Bronchial epithelial cell (primary cell): ENCODE data around the gene STUB1. TPM values are rescaled to one million over a fixed set of nuclear protein-coding genes. Genes with fewer than 3 reads are reported as not detected.

Source experiments
- DNase-seq: peaks from one replicate; pipeline ENCODE4 v3.0.0-alpha.2; 2010; ENCODE audit warnings: low read depth
- FAIRE-seq: peaks from 2 replicates; lab custom pipeline; 2011; peaks lifted over from hg19 to GRCh38; lab: Jason Lieb, UNC
- H3K27me3 ChIP-seq: 2 replicates; pipeline ENCODE4 v1.5.1; 2011; ENCODE audit warnings: low read length; ENCODE audit not compliant: control insufficient read depth, insufficient read depth
- H3K36me3 ChIP-seq: 2 replicates; pipeline ENCODE4 v1.5.1; 2011; ENCODE audit warnings: low read length; ENCODE audit not compliant: control insufficient read depth, insufficient read depth
- H3K4me3 ChIP-seq: 2 replicates; pipeline ENCODE4 v1.5.1; 2011; ENCODE audit warnings: mild to moderate bottlenecking, low read depth, low read length, control low read depth
- total RNA-seq: library from RNA; depleted of rRNA; stranded (reverse); fragments of >200 nt; gene quantifications from 2 replicates; pipeline ENCODE4 v1.2.1, GENCODE V29; 2014
- TF ChIP-seq, protein P1 (sequence below): IDR thresholded peaks from 2 replicates; pipeline ENCODE4 v1.5.1; 2011; ENCODE audit warnings: mild to moderate bottlenecking, moderate library complexity, low read length, control low read depth, inconsistent platforms; ENCODE audit not compliant: insufficient read depth, severe bottlenecking

Gene STUB1
- total RNA-seq, 1 donor from 2014 or later, result 204 TPM

- Histone ChIP-seq H3K27me3 (peaks cover 3% of the 10 kb centered on the region), H3K4me3 (no peak overlapping the region), H3K36me3 (no peaks in the 10 kb centered on the region)
- FAIRE-seq, result no peak
- no peak for DNase-seq
- TF ChIP-seq, protein P1, sequence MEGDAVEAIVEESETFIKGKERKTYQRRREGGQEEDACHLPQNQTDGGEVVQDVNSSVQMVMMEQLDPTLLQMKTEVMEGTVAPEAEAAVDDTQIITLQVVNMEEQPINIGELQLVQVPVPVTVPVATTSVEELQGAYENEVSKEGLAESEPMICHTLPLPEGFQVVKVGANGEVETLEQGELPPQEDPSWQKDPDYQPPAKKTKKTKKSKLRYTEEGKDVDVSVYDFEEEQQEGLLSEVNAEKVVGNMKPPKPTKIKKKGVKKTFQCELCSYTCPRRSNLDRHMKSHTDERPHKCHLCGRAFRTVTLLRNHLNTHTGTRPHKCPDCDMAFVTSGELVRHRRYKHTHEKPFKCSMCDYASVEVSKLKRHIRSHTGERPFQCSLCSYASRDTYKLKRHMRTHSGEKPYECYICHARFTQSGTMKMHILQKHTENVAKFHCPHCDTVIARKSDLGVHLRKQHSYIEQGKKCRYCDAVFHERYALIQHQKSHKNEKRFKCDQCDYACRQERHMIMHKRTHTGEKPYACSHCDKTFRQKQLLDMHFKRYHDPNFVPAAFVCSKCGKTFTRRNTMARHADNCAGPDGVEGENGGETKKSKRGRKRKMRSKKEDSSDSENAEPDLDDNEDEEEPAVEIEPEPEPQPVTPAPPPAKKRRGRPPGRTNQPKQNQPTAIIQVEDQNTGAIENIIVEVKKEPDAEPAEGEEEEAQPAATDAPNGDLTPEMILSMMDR, result no peak
Measured at GRCh38 chr16:693766-694165, 13.6 kb downstream of the STUB1 start.

DNA sequence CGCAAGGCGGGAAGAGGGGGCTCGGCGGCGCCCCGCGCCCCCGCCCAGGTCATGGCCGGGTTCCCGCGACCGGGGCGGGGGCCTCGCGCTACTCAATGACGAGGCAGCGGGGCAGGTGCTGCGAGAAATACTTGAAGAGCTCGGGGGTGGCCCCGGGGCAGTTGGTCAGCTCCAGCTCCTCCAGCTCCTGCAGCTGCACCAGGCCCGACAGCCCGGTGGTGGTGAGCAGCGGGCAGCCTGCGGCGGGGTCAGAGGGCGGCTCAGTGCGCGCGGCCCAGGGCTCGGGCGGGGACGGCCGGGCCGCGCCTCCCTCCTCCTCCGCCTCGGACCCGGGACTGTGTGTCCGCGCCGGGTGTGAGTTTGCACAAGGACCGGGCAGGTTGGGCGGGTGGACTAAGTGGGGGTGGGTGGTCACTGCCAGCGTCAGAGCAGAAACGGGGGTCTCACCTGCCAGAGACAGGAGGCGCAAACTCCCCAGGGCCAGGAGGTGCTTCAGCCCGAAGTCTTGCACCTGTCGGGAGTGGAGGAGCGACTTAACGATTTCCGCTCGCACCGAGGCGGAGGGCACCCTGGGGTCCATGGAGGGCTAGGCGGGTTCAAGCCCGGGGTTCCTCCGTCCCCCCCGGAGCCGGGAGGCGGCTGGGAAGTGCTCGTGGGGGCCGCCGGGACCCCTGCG, 14.1 kb downstream of the STUB1 start:
- no peak for FAIRE-seq
- peak overlapping the region; percentile 39 for H3K4me3 ChIP-seq
- H3K27me3 ChIP-seq, result peaks cover 3% of the 10 kb centered on the region
- H3K36me3 ChIP-seq, result no peaks in the 10 kb centered on the region
- TF ChIP-seq, protein P1, result no peak
- no peak for DNase-seq

DNA sequence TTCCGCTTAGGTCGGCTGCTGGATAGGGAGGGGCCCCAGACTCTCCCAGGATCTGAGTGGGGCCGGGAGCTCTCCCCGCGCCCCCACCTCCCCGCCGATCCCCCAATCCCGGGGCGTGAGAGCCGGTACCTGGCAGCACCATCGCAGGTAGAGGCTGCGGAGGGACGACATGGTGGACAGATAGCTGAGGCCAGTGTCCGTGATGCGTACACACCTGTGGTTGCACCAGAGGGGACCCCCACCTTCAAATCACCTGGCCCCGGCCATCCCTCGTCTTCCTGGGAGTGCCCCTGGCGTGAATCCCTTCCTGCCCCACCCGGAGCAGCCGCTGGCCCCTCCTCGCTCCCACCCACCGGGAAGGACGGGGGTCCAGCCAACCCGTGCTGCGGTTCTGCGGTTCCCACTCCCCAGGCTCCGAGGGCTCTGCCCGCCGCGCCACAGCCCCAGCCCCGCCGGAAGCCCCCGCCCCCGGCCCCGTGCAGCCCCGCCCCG, 14.7 kb downstream of the STUB1 start:
- TF ChIP-seq, protein P1, result no peak
- no peak for DNase-seq
- H3K27me3 ChIP-seq, result peaks cover 3% of the 10 kb centered on the region
- H3K36me3 ChIP-seq, result no peaks in the 10 kb centered on the region
- H3K4me3 ChIP-seq, result peak overlapping the region; percentile 39
- FAIRE-seq, result no peak

DNA sequence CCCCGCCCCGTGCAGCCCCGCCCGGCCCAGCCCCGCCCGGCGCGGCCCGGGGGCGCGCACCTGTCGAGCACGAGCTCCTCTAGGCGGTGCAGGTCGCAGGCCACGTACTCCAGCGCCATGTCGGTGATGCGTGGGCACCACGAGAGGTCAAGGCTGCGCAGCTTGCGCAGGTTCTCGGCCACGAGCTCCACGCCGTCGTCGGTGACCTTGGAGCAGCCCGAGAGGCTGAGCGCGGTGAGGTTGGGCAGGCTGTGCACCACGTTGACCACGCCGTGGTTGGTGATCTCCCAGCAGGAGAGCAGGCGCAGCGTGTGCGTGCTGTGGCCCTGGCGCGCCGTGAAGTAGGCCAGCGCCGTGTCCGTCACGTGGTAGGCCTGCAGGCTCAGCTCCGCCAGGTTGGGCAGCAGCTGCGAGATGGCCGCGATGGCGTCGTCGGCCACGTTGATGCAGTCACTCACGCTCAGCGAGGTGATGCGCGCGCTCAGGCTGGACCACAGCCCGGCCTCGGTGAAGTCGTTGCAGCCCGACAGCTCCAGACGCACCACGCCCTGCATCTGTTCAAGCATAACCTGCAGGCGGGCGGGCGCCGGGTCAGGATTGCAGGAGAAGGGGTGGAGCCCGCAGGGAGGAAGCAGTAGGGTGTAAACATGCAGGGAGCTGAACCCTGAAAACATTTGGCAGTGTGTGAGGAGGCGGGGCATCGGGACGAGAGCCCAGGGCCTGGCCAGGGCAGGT, 15.3 kb downstream of the STUB1 start:
- Histone ChIP-seq H3K4me3 (peak overlapping the region; percentile 33), H3K27me3 (peaks cover 3% of the 10 kb centered on the region), H3K36me3 (no peaks in the 10 kb centered on the region)
- no peak for FAIRE-seq
- DNase-seq, result peak; percentile 63
- TF ChIP-seq, protein P1, result no peak

DNA sequence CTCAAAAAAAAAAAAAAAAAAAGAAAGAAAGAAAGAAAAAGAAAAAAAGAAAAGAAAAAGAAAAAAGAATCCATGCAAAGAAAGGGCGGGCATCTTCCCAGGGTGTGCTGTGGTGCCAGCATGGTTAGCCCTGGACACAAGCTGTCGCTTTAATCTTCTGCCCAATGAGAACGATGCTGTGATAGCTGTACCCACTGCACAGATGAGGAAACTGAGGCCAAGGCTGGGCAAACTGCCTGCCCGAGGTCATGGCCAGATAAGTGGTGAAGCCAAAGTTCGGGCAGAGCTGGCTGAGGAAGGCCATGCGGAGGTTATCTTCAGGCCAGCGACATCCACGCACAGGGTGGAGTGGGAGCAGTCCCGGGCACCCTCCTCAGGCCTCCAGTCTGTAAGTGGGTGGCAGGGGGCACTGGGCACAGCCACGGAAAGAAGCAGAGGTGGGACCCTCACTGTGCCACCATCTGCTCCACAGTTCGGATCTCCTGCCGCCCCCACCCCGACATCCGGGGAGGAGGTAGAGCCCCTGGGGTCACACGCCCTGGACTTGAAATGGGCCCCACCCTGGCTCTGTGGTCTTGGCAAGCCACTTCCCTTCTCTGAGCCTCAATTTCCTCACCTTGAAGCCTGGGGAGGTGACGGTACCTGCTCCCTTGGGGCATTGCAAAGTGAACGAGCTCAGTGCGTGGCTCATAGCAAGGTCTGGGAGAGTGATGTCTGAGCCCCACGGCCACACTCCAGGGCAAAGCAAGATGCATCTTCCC, 18.9 kb downstream of the STUB1 start:
- no peak for FAIRE-seq
- Histone ChIP-seq H3K36me3 (no peaks in the 10 kb centered on the region), H3K4me3 (no peak overlapping the region), H3K27me3 (peaks cover 30% of the 10 kb centered on the region)
- DNase-seq, result no peak
- TF ChIP-seq, protein P1, result no peak
